ENCODE results near the gene EAF2.

EAF2 gene

GRCh38 chr3:121869736-121870135 lies 34.7 kb downstream of the EAF2 start:
- Histone ChIP-seq H4K8ac (ENCODE audit: low read depth, low read length) (no peak overlapping the region), H3K4me2 (ENCODE audit: insufficient read depth, low read length, poor library complexity, severe bottlenecking) (no peak overlapping the region), H2BK15ac (ENCODE audit: low read length) (no peak overlapping the region), H3K18ac (ENCODE audit: low read length) (no peak overlapping the region), H4K91ac (ENCODE audit: low read depth, low read length, poor library complexity) (no peak overlapping the region), H3K14ac (ENCODE audit: low read length) (no peak overlapping the region), H2BK5ac (ENCODE audit: low read length) (no peak overlapping the region), H3K23ac (ENCODE audit: low read depth, low read length, poor library complexity) (no peak overlapping the region), H3K4me1 (ENCODE audit: control insufficient read depth in 2 of 2, insufficient read depth in 1 of 2, low read depth in 1 of 2, low read length in 2 of 2) (no peaks in the 10 kb centered on the region), H2BK12ac (ENCODE audit: low read length) (no peak overlapping the region), H2AK5ac (ENCODE audit: low read depth, low read length) (no peak overlapping the region), H3K79me1 (ENCODE audit: low read depth, low read length) (no peaks in the 10 kb centered on the region), H3K4ac (ENCODE audit: low read length) (no peak overlapping the region), H3K9me3 (replicated peaks in 1 of 2; ENCODE audit: control insufficient read depth in 2 of 2, insufficient read depth in 1 of 2, low read depth in 1 of 2, low read length in 2 of 2) (no peaks in the 10 kb centered on the region), H3K9ac (ENCODE audit: low read depth, low read length, poor library complexity) (no peak overlapping the region), H3K27me3 (ENCODE audit: control insufficient read depth in 3 of 3, insufficient read depth in 3 of 3, low read depth in 1 of 3, low read length in 3 of 3) (no peaks in the 10 kb centered on the region), H3K27ac (replicated peaks; ENCODE audit: low read length) (no peak overlapping the region), H3K36me3 (replicated peaks in 1 of 2; ENCODE audit: control insufficient read depth in 2 of 2, insufficient read depth in 2 of 2, low read length in 2 of 2) (no peaks in the 10 kb centered on the region), H2AFZ (ENCODE audit: low read length) (no peak overlapping the region), H3K4me3 (ENCODE audit: low read length in 2 of 2) (no peak overlapping the region), H2BK120ac (ENCODE audit: low read depth, low read length) (no peak overlapping the region)
- DNase-seq (ENCODE audit: low spot score), result no peak
- WGBS, 2 donors (ENCODE audit: extremely low coverage in 2 of 2, insufficient read length in 2 of 2, insufficient replicate concordance in 1 of 2), result no CpG with 5 or more reads among the region's 2 CpGs

GRCh38 chr3:121870717-121871116 lies 35.7 kb downstream of the EAF2 start:
- H3K4me3 ChIP-seq (ENCODE audit: low read length in 2 of 2), result no peak overlapping the region
- no peak overlapping the region for H2BK12ac ChIP-seq (ENCODE audit: low read length)
- H3K4ac ChIP-seq (ENCODE audit: low read length), result no peak overlapping the region
- no peak overlapping the region for H4K91ac ChIP-seq (ENCODE audit: low read depth, low read length, poor library complexity)
- H2BK5ac ChIP-seq (ENCODE audit: low read length), result no peak overlapping the region
- H3K9ac ChIP-seq (ENCODE audit: low read depth, low read length, poor library complexity), result no peak overlapping the region
- no peak overlapping the region for H2AK5ac ChIP-seq (ENCODE audit: low read depth, low read length)
- no peak for DNase-seq (ENCODE audit: low spot score)
- no peaks in the 10 kb centered on the region for H3K36me3 ChIP-seq (replicated peaks in 1 of 2; ENCODE audit: control insufficient read depth in 2 of 2, insufficient read depth in 2 of 2, low read length in 2 of 2)
- no peak overlapping the region for H3K23ac ChIP-seq (ENCODE audit: low read depth, low read length, poor library complexity)
- H3K9me3 ChIP-seq (replicated peaks in 1 of 2; ENCODE audit: control insufficient read depth in 2 of 2, insufficient read depth in 1 of 2, low read depth in 1 of 2, low read length in 2 of 2), result no peaks in the 10 kb centered on the region
- no peaks in the 10 kb centered on the region for H3K27me3 ChIP-seq (ENCODE audit: control insufficient read depth in 3 of 3, insufficient read depth in 3 of 3, low read depth in 1 of 3, low read length in 3 of 3)
- no peak overlapping the region for H3K18ac ChIP-seq (ENCODE audit: low read length)
- H3K79me1 ChIP-seq (ENCODE audit: low read depth, low read length), result no peaks in the 10 kb centered on the region
- H3K4me2 ChIP-seq (ENCODE audit: insufficient read depth, low read length, poor library complexity, severe bottlenecking), result no peak overlapping the region
- no peak overlapping the region for H4K8ac ChIP-seq (ENCODE audit: low read depth, low read length)
- H3K14ac ChIP-seq (ENCODE audit: low read length), result no peak overlapping the region
- no peak overlapping the region for H2BK15ac ChIP-seq (ENCODE audit: low read length)
- H3K4me1 ChIP-seq (ENCODE audit: control insufficient read depth in 2 of 2, insufficient read depth in 1 of 2, low read depth in 1 of 2, low read length in 2 of 2), result no peaks in the 10 kb centered on the region
- no peak overlapping the region for H2BK120ac ChIP-seq (ENCODE audit: low read depth, low read length)
- no peak overlapping the region for H3K27ac ChIP-seq (replicated peaks; ENCODE audit: low read length)
- H2AFZ ChIP-seq (ENCODE audit: low read length), result no peak overlapping the region

- H4K8ac ChIP-seq (ENCODE audit: low read depth, low read length), result no peak overlapping the region
- H3K4me2 ChIP-seq (ENCODE audit: insufficient read depth, low read length, poor library complexity, severe bottlenecking), result no peak overlapping the region
- H2AK5ac ChIP-seq (ENCODE audit: low read depth, low read length), result no peak overlapping the region
- H3K79me1 ChIP-seq (ENCODE audit: low read depth, low read length), result no peaks in the 10 kb centered on the region
- H3K18ac ChIP-seq (ENCODE audit: low read length), result no peak overlapping the region
- H2BK120ac ChIP-seq (ENCODE audit: low read depth, low read length), result no peak overlapping the region
- H2AFZ ChIP-seq (ENCODE audit: low read length), result no peak overlapping the region
- H3K9me3 ChIP-seq (replicated peaks in 1 of 2; ENCODE audit: control insufficient read depth in 2 of 2, insufficient read depth in 1 of 2, low read depth in 1 of 2, low read length in 2 of 2), result no peaks in the 10 kb centered on the region
- no peak overlapping the region for H2BK12ac ChIP-seq (ENCODE audit: low read length)
- H3K4me3 ChIP-seq (ENCODE audit: low read length in 2 of 2), result no peak overlapping the region
- WGBS, 2 donors (ENCODE audit: extremely low coverage in 2 of 2, insufficient read length in 2 of 2, insufficient replicate concordance in 1 of 2), result no CpG with 5 or more reads among the region's 1 CpG
- H3K27ac ChIP-seq (replicated peaks; ENCODE audit: low read length), result no peak overlapping the region
- H3K4me1 ChIP-seq (ENCODE audit: control insufficient read depth in 2 of 2, insufficient read depth in 1 of 2, low read depth in 1 of 2, low read length in 2 of 2), result no peaks in the 10 kb centered on the region
- no peak overlapping the region for H3K9ac ChIP-seq (ENCODE audit: low read depth, low read length, poor library complexity)
- no peak overlapping the region for H3K4ac ChIP-seq (ENCODE audit: low read length)
- H4K91ac ChIP-seq (ENCODE audit: low read depth, low read length, poor library complexity), result no peak overlapping the region
- H3K36me3 ChIP-seq (replicated peaks in 1 of 2; ENCODE audit: control insufficient read depth in 2 of 2, insufficient read depth in 2 of 2, low read length in 2 of 2), result no peaks in the 10 kb centered on the region
- no peak for DNase-seq (ENCODE audit: low spot score)
- no peaks in the 10 kb centered on the region for H3K27me3 ChIP-seq (ENCODE audit: control insufficient read depth in 3 of 3, insufficient read depth in 3 of 3, low read depth in 1 of 3, low read length in 3 of 3)
- H2BK15ac ChIP-seq (ENCODE audit: low read length), result no peak overlapping the region
- no peak overlapping the region for H3K23ac ChIP-seq (ENCODE audit: low read depth, low read length, poor library complexity)
- no peak overlapping the region for H2BK5ac ChIP-seq (ENCODE audit: low read length)
- H3K14ac ChIP-seq (ENCODE audit: low read length), result no peak overlapping the region
Measured at GRCh38 chr3:121871430-121871829, 36.4 kb downstream of the EAF2 start.

- Histone ChIP-seq H3K4ac (ENCODE audit: low read length) (no peak overlapping the region), H2BK12ac (ENCODE audit: low read length) (no peak overlapping the region), H3K27ac (replicated peaks; ENCODE audit: low read length) (no peak overlapping the region), H3K4me2 (ENCODE audit: insufficient read depth, low read length, poor library complexity, severe bottlenecking) (no peak overlapping the region), H3K14ac (ENCODE audit: low read length) (no peak overlapping the region), H3K4me1 (ENCODE audit: control insufficient read depth in 2 of 2, insufficient read depth in 1 of 2, low read depth in 1 of 2, low read length in 2 of 2) (no peaks in the 10 kb centered on the region), H3K4me3 (ENCODE audit: low read length in 2 of 2) (no peak overlapping the region), H3K9ac (ENCODE audit: low read depth, low read length, poor library complexity) (no peak overlapping the region), H4K8ac (ENCODE audit: low read depth, low read length) (no peak overlapping the region), H4K91ac (ENCODE audit: low read depth, low read length, poor library complexity) (no peak overlapping the region), H3K36me3 (replicated peaks in 1 of 2; ENCODE audit: control insufficient read depth in 2 of 2, insufficient read depth in 2 of 2, low read length in 2 of 2) (no peaks in the 10 kb centered on the region), H3K79me1 (ENCODE audit: low read depth, low read length) (no peaks in the 10 kb centered on the region), H2AK5ac (ENCODE audit: low read depth, low read length) (no peak overlapping the region), H3K23ac (ENCODE audit: low read depth, low read length, poor library complexity) (no peak overlapping the region), H3K18ac (ENCODE audit: low read length) (no peak overlapping the region), H3K27me3 (ENCODE audit: control insufficient read depth in 3 of 3, insufficient read depth in 3 of 3, low read depth in 1 of 3, low read length in 3 of 3) (no peaks in the 10 kb centered on the region), H2BK15ac (ENCODE audit: low read length) (no peak overlapping the region), H2BK120ac (ENCODE audit: low read depth, low read length) (no peak overlapping the region), H2AFZ (ENCODE audit: low read length) (no peak overlapping the region), H3K9me3 (replicated peaks in 1 of 2; ENCODE audit: control insufficient read depth in 2 of 2, insufficient read depth in 1 of 2, low read depth in 1 of 2, low read length in 2 of 2) (no peaks in the 10 kb centered on the region), H2BK5ac (ENCODE audit: low read length) (no peak overlapping the region)
- WGBS, 2 donors (ENCODE audit: extremely low coverage in 2 of 2, insufficient read length in 2 of 2, insufficient replicate concordance in 1 of 2), result no CpG with 5 or more reads among the region's 1 CpG
- DNase-seq (ENCODE audit: low spot score), result no peak
Measured at GRCh38 chr3:121878411-121878810, 43.4 kb downstream of the EAF2 start.
